ENCODE results near the gene PLXNC1.

Gene PLXNC1

DNA sequence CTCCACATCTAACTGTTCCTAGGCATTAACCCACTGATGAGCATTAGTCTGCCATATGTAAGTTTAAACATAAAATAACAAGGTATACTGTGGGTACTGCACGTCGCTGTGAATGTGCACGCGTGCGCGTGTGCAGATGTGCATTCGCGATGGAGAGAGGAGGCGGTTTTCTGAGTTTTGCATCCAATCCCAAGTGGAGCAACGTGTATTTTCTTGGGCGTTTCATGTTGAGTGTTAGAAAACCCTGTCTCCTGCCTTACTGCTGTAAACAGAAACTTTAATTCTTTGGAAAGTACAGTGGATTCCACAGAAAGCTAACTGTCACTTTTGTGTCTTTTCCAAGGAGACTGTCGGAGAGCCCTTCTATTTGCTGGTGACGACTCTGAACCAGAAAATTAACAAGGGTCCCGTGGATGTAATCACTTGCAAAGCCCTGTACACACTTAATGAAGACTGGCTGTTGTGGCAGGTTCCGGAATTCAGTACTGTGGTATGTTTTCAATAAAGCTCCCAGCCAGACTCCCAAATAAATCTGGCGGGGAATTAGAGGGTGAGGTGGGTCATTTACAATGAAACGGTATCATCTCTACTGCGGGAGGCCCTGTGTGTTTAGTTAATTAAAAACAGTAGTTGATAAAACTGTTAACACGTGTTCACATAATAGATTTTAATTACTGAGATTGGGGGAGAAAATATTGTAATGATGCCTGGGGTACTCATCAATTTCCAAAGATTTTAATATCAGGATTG lies 116.5 kb downstream of the PLXNC1 start:
- TF ChIP-seq, protein P1, sequence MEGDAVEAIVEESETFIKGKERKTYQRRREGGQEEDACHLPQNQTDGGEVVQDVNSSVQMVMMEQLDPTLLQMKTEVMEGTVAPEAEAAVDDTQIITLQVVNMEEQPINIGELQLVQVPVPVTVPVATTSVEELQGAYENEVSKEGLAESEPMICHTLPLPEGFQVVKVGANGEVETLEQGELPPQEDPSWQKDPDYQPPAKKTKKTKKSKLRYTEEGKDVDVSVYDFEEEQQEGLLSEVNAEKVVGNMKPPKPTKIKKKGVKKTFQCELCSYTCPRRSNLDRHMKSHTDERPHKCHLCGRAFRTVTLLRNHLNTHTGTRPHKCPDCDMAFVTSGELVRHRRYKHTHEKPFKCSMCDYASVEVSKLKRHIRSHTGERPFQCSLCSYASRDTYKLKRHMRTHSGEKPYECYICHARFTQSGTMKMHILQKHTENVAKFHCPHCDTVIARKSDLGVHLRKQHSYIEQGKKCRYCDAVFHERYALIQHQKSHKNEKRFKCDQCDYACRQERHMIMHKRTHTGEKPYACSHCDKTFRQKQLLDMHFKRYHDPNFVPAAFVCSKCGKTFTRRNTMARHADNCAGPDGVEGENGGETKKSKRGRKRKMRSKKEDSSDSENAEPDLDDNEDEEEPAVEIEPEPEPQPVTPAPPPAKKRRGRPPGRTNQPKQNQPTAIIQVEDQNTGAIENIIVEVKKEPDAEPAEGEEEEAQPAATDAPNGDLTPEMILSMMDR (IDR thresholded peaks at IDR 0.05; ENCODE audit: extremely low read depth, insufficient read depth, missing control alignments): no peak
- no peak for DNase-seq (ENCODE audit: low spot score)
- in situ Hi-C loops (cut with MboI; ENCODE audit: low pct_unique_long_range_greater_than_20kb, low sequenced_read_pairs, unreplicated experiment): loop anchor here (10.0 kb wide), 1 partner anchor 110 kb away; no protein-coding TSS in a partner anchor

DNA sequence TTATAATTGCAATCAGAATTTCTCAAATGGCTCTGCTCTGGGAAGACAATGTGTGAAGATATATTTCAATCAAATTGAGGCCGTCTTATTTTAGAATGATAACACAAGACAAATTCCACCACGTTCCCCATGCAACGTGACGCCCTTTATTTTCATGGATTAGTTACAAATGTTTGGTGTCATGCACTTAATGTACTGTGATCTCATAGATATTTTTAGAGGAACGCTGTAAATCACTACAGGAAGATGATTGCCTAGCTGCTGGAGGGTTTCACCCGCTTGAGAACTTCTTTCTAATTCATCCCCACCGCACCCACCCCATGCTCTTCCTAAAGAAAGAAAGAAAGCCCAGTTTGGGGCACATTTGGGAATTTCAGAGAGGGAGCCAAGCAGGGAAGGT lies 117.2 kb downstream of the PLXNC1 start:
- no peak for DNase-seq (ENCODE audit: low spot score)
- in situ Hi-C loops (cut with MboI; ENCODE audit: low pct_unique_long_range_greater_than_20kb, low sequenced_read_pairs, unreplicated experiment): loop anchor here (10.0 kb wide), 1 partner anchor 111 kb away; no protein-coding TSS in a partner anchor
- TF ChIP-seq, protein P1 (IDR thresholded peaks at IDR 0.05; ENCODE audit: extremely low read depth, insufficient read depth, missing control alignments): no peak

DNA sequence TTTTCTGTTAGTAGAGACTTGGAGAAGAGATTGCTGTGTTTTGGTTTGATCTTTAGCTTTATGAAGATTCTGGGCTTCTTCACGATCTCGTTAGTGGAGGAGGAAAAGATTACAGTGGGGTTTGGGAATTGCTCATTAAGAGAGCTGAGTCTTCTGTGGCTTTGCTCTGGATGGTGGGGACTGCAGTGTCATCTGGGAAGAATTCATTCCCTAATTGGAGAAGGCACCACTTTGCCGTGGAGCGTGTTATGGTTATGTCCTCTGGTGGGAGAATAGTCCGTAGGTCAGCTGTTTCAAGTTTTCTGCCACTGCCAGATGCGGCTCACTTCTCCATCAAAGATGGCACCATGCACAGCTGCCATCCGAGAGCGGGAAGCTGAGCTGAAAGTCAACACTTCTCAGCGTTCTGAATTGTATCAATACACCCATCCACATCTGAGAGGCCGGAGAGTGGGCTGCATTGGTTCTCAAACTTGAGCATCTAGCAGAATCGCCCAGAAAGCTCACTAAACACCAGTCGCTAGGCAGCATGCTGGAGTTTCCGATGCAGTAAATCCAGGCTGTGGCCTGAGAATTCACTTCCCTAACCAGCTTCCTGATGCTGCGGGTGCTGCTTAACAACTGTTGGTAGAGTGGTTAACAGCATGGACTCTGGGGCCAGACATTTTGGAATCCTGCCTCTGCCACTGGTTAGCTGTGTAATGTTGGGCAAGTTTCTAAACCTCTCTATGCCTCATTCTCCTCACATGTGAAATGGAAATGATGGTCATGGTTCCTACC lies 117.8 kb downstream of the PLXNC1 start:
- in situ Hi-C loops (cut with MboI; ENCODE audit: low pct_unique_long_range_greater_than_20kb, low sequenced_read_pairs, unreplicated experiment): loop anchor here (10.0 kb wide), 1 partner anchor 111 kb away; no protein-coding TSS in a partner anchor
- DNase-seq (ENCODE audit: low spot score): no peak
- TF ChIP-seq, protein P1 (IDR thresholded peaks at IDR 0.05; ENCODE audit: extremely low read depth, insufficient read depth, missing control alignments): no peak

DNA sequence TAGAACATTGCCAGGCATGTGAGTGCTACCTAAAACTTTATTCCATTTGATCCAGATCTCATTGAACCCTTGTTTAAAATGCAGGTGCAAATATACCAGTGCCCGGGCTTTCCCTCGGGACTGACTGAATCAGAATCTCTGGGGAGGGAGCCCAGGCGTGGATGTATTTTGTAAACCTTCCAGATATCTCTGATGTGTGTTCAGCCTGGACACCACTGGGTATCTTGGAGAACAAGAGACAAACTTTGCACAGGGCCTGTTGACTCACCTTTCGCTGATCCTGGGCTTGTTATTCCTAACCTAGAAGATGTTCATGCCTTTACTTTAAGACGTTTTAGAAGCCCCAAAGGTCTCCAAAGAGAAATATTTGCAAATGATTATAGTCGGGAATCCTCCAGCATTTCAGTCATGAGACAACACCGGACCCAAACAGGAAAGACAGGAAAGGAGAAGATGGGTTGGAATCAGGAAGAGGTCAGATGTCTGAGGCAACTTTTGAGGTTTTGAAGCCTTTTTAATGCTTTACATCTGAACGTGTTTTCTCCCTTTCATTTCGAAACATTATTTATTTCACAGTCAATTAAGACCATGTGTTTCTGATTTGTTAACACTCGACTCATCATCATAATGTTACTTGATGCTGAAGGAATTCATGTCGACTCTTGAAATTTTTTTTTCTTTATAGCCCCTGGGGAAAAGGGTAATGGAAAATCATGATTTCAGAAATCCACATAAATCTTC lies 118.6 kb downstream of the PLXNC1 start:
- TF ChIP-seq, protein P1 (IDR thresholded peaks at IDR 0.05; ENCODE audit: extremely low read depth, insufficient read depth, missing control alignments): no peak
- in situ Hi-C loops (cut with MboI; ENCODE audit: low pct_unique_long_range_greater_than_20kb, low sequenced_read_pairs, unreplicated experiment): loop anchor here (10.0 kb wide), 1 partner anchor 112 kb away; no protein-coding TSS in a partner anchor
- no peak for DNase-seq (ENCODE audit: low spot score)

DNA sequence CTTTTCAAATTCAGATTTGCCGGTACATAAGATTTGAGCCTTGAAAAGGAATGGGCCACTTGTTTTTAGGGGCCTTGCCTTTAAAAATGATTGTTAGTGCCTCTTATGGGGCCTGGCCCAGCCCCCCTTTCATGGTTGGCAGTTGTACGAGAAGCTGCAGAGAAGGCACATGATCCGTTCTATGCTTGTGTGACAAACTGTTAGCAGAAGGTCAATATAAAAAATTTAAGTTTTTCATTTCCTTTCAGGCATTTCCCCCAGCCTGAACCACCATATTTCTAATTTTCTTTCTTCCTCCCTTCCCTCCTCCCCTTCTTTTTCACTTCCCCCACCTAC lies 119.1 kb downstream of the PLXNC1 start:
- TF ChIP-seq, protein P1 (IDR thresholded peaks at IDR 0.05; ENCODE audit: extremely low read depth, insufficient read depth, missing control alignments): no peak
- in situ Hi-C loops (cut with MboI; ENCODE audit: low pct_unique_long_range_greater_than_20kb, low sequenced_read_pairs, unreplicated experiment): loop anchor here (10.0 kb wide), 1 partner anchor 113 kb away; no protein-coding TSS in a partner anchor
- DNase-seq (ENCODE audit: low spot score): no peak

DNA sequence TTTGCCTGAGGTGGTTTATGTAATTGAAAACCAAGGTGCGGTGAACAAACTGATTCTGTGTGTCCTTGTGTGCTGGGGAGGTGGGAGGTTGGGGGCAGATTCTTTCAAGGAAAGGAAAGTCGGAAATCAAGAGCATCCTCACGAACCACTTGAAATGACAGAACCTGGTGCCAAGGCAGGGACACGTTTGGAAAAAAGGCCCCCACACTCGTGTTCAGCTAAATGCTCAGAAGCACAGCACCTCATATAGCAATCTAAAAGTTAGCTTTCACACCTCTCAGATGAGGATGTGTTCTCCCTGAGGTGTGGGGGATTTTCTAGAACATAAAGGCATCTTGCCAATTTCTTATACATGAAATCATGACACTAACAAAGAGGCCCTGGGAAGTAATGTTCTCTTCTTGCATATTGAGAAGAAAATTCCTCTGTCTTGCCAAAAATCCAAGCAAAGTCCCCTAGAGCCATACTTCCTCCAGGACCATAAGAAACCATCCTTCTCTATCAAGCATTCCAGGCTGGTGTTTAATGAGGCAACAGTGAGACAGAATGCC lies 119.6 kb downstream of the PLXNC1 start:
- in situ Hi-C loops (cut with MboI; ENCODE audit: low pct_unique_long_range_greater_than_20kb, low sequenced_read_pairs, unreplicated experiment): loop anchor here (10.0 kb wide), 1 partner anchor 113 kb away; no protein-coding TSS in a partner anchor
- TF ChIP-seq, protein P1 (IDR thresholded peaks at IDR 0.05; ENCODE audit: extremely low read depth, insufficient read depth, missing control alignments): no peak
- DNase-seq (ENCODE audit: low spot score): no peak
